CD14-positive monocyte (primary cell): ENCODE data around the gene KNDC1. TPM values are rescaled to one million over a fixed set of nuclear protein-coding genes. Genes with fewer than 3 reads are reported as not detected.

Experiments
- DNase-seq, 3 donors: peaks; one replicate each; pipeline ENCODE4 v3.0.0-alpha.2; 2011 to 2022
- H2AFZ ChIP-seq: 2 replicates; pipeline ENCODE4 v1.6.0; 2012; ENCODE audit warnings: mild to moderate bottlenecking, low read depth, low read length, inconsistent platforms; ENCODE audit not compliant: insufficient read depth, poor library complexity, severe bottlenecking
- H3K27ac ChIP-seq, 2 donors: 1 replicate in 1 of 2; 2 replicates in 1 of 2; pipeline ENCODE4 v1.5.1; 2012 to 2013; ENCODE audit warnings: low read length in 2 of 2, control low read depth in 1 of 2, inconsistent platforms in 1 of 2, low read depth in 1 of 2, mild to moderate bottlenecking in 1 of 2
- H3K27me3 ChIP-seq, 2 donors: one replicate each; pipeline versions ENCODE4 v1.6.0 to v1.6.1; 2011 to 2013; ENCODE audit warnings: low read length in 2 of 2; ENCODE audit not compliant: control insufficient read depth in 2 of 2, insufficient read depth in 2 of 2
- H3K36me3 ChIP-seq, 2 donors: replicated peaks in 1 of 2; 1 replicate in 1 of 2; 2 replicates in 1 of 2; pipeline versions ENCODE4 v1.5.1 to v1.6.1; 2012 to 2013; ENCODE audit warnings: low read length in 2 of 2, control low read depth in 1 of 2, inconsistent platforms in 1 of 2, mild to moderate bottlenecking in 1 of 2; ENCODE audit not compliant: insufficient read depth in 2 of 2, control insufficient read depth in 1 of 2
- H3K4me1 ChIP-seq, 2 donors: 1 replicate in 1 of 2; 2 replicates in 1 of 2; pipeline versions ENCODE4 v1.5.1 to v1.6.1; 2012 to 2013; ENCODE audit warnings: low read length in 2 of 2, control low read depth in 1 of 2, inconsistent platforms in 1 of 2, mild to moderate bottlenecking in 1 of 2, moderate library complexity in 1 of 2; ENCODE audit not compliant: insufficient read depth in 2 of 2, control insufficient read depth in 1 of 2
- H3K4me2 ChIP-seq: replicated peaks from 2 replicates; pipeline ENCODE3; 2012; ENCODE audit warnings: low read length, moderate library complexity, mild to moderate bottlenecking; ENCODE audit not compliant: poor library complexity, severe bottlenecking; ENCODE audit errors: extremely low read depth
- H3K4me3 ChIP-seq, 3 experiments: fragments of 200-600 bp in 1 of 3; sonication (generic) in 1 of 3; replicated peaks in 1 of 3; 1 replicate in 2 of 3; 2 replicates in 1 of 3; pipeline ENCODE4 v1.5.1; 2011 to 2013; ENCODE audit warnings: low read length in 3 of 3, mild to moderate bottlenecking in 3 of 3, control low read depth in 2 of 3, low read depth in 2 of 3, inconsistent platforms in 1 of 3, moderate library complexity in 1 of 3
- H3K79me2 ChIP-seq: 2 replicates; pipeline ENCODE4 v1.6.0; 2012; ENCODE audit warnings: mild to moderate bottlenecking, control low read depth, inconsistent platforms, low read length, moderate library complexity; ENCODE audit not compliant: insufficient read depth
- H3K9ac ChIP-seq: 2 replicates; pipeline ENCODE4 v1.6.0; 2017; ENCODE audit warnings: low read length, mild to moderate bottlenecking; ENCODE audit not compliant: insufficient read depth, poor library complexity, severe bottlenecking
- H3K9me3 ChIP-seq, 2 donors: replicated peaks in 1 of 2; 1 replicate in 1 of 2; 2 replicates in 1 of 2; pipeline versions ENCODE4 v1.5.1 to v1.6.1; 2012 to 2013; ENCODE audit warnings: low read length in 2 of 2, control low read depth in 1 of 2; ENCODE audit not compliant: control insufficient read depth in 1 of 2, insufficient read depth in 1 of 2
- H4K20me1 ChIP-seq: 2 replicates; pipeline ENCODE4 v1.6.0; 2012; ENCODE audit warnings: mild to moderate bottlenecking, low read length, control low read depth, moderate library complexity; ENCODE audit not compliant: insufficient read depth
- H3K27ac Mint-ChIP-seq, 7 donors: one replicate each; pipeline ENCODE4 v1.8.0; 2020; ENCODE audit warnings: mild to moderate bottlenecking in 7 of 7, mixed read lengths in 7 of 7, moderate library complexity in 6 of 7, inconsistent platforms in 2 of 7
- H3K27me3 Mint-ChIP-seq, 3 donors: one replicate each; pipeline ENCODE4 v1.8.0; 2021 to 2022; ENCODE audit warnings: low read depth in 3 of 3, mild to moderate bottlenecking in 3 of 3, mixed read lengths in 3 of 3, moderate library complexity in 3 of 3, inconsistent platforms in 1 of 3
- H3K36me3 Mint-ChIP-seq, 2 donors: one replicate each; pipeline ENCODE4 v1.8.0; 2020; ENCODE audit warnings: mixed read lengths in 2 of 2, inconsistent platforms in 1 of 2, mild to moderate bottlenecking in 1 of 2
- H3K4me1 Mint-ChIP-seq: one replicate; pipeline ENCODE4 v1.8.0; 2020; ENCODE audit warnings: mild to moderate bottlenecking, mixed read lengths
- H3K4me3 Mint-ChIP-seq, 2 donors: one replicate each; pipeline ENCODE4 v1.8.0; 2020; ENCODE audit warnings: mild to moderate bottlenecking in 2 of 2, mixed read lengths in 2 of 2, moderate library complexity in 1 of 2
- H3K9me3 Mint-ChIP-seq, 7 donors: one replicate each; pipeline ENCODE4 v1.8.0; 2020 to 2022; ENCODE audit warnings: mixed read lengths in 7 of 7, mild to moderate bottlenecking in 6 of 7, moderate library complexity in 6 of 7, inconsistent platforms in 2 of 7
- CTCF ChIP-seq: fragments of 200-600 bp; IDR thresholded peaks from one replicate; pipeline ENCODE4 v1.8.0; 2022; ENCODE audit warnings: antibody characterized with exemption, mild to moderate bottlenecking
- WGBS: methylation state at CpG from one replicate; pipeline ENCODE4 v1.1.5; 2013; ENCODE audit warnings: missing lambda C conversion rate; ENCODE audit not compliant: insufficient coverage; 5-methylcytosine and 5-hydroxymethylcytosine counted together
- intact Hi-C, 2 donors: fragments of 100-400 bp; cut with micrococcal nuclease; formaldehyde crosslinking; loops; one replicate each; pipeline versions ENCODE4 v1.15.0 to v1.15.1; 2023
- polyA plus RNA-seq, 3 donors: library from polyadenylated mRNA; depleted of rRNA in 1 of 3; unstranded in 2 of 3; stranded (reverse) in 1 of 3; fragments of 300-500 nt in 2 of 3; fragments of >200 nt in 1 of 3; fragmentation: Illumina TruSeq in 2 of 3; gene quantifications; 1 replicate in 2 of 3; 2 replicates in 1 of 3; pipeline ENCODE4 v1.2.3, GENCODE V29; 2012 to 2021

KNDC1 gene
- polyA plus RNA-seq, 3 donors = 0.22 to 0.80 TPM; not detected in 1

GRCh38 chr10:133224076-133224475 is 64.1 kb downstream of the KNDC1 start:
- Histone ChIP-seq H3K27me3 (peaks cover 14 to 52% of the 10 kb centered on the region in 2 donors), H3K36me3 (no peaks in the 10 kb centered on the region), H3K9ac (no peak overlapping the region), H4K20me1 (no peaks in the 10 kb centered on the region), H3K4me3 (no peak overlapping the region), H3K79me2 (no peaks in the 10 kb centered on the region), H2AFZ (no peak overlapping the region), H3K27ac (no peak overlapping the region), H3K4me2 (no peak overlapping the region), H3K9me3 (peaks cover 0 to 2% of the 10 kb centered on the region in 2 donors), H3K4me1 (no peaks in the 10 kb centered on the region)
- no peak overlapping the region for H3K27ac Mint-ChIP-seq
- peaks cover 0 to 5% (median 2%) of the 10 kb centered on the region in 7 donors for H3K9me3 Mint-ChIP-seq
- peaks cover 46 to 70% (median 69%) of the 10 kb centered on the region in 3 donors for H3K27me3 Mint-ChIP-seq
- TF ChIP-seq CTCF = no peak
- 92% methylated on average over 9 of the region's 14 CpGs for WGBS
- DNase-seq = no peak
- peak overlapping the region in 1 of 2 donors; percentile 55 for H3K4me3 Mint-ChIP-seq
- H3K36me3 Mint-ChIP-seq = peaks cover 2 to 4% of the 10 kb centered on the region in 2 donors
- intact Hi-C loops = no loop called here
- peaks cover 4% of the 10 kb centered on the region for H3K4me1 Mint-ChIP-seq

- Mint-ChIP-seq H3K9me3 (peaks cover 0 to 9% (median 7%) of the 10 kb centered on the region in 7 donors), H3K27ac (peak overlapping the region in 2 of 7 donors; percentile 40), H3K4me3 (peak overlapping the region in 1 of 2 donors; percentile 59), H3K27me3 (peaks cover 49 to 69% (median 67%) of the 10 kb centered on the region in 3 donors), H3K4me1 (peaks cover 9% of the 10 kb centered on the region), H3K36me3 (peaks cover 5 to 7% of the 10 kb centered on the region in 2 donors)
- no peaks in the 10 kb centered on the region for H4K20me1 ChIP-seq
- H3K27me3 ChIP-seq = peaks cover 19 to 55% of the 10 kb centered on the region in 2 donors
- WGBS = 91% methylated on average over 20 of the region's 25 CpGs
- H2AFZ ChIP-seq = no peak overlapping the region
- peaks cover 0 to 7% of the 10 kb centered on the region in 2 donors for H3K4me1 ChIP-seq
- H3K9me3 ChIP-seq = peaks cover 0 to 7% of the 10 kb centered on the region in 2 donors
- intact Hi-C loops = no loop called here
- H3K4me2 ChIP-seq = no peak overlapping the region
- TF ChIP-seq CTCF = no peak
- H3K36me3 ChIP-seq = no peaks in the 10 kb centered on the region
- no peak overlapping the region for H3K4me3 ChIP-seq
- no peaks in the 10 kb centered on the region for H3K79me2 ChIP-seq
- DNase-seq = no peak
- H3K27ac ChIP-seq = no peak overlapping the region
- no peak overlapping the region for H3K9ac ChIP-seq
Observed at GRCh38 chr10:133224756-133225372, 64.8 kb downstream of the KNDC1 start.
